GM10248 (cell line): ENCODE measurements around the gene DDX10.

Experiments
- CTCF ChIA-PET: fragments of 300-600 bp; sonication (Branson Sonifier 250); formaldehyde crosslinking; extraction: SDS; loops from one replicate; lab custom pipeline; 2021; ENCODE audit warnings: antibody characterized with exemption; lab: Yijun Ruan, JAX
- POLR2A ChIA-PET: fragments of 350-650 bp; sonication (Branson Sonifier 250); formaldehyde crosslinking; extraction: SDS; loops from one replicate; lab custom pipeline; 2020; ENCODE audit warnings: antibody characterized with exemption; lab: Yijun Ruan, JAX
- DNase-seq: peaks from one replicate; pipeline ENCODE4 v3.0.0; 2012; ENCODE audit errors: extremely low spot score
- CTCF ChIP-seq: IDR thresholded peaks from 2 replicates; pipeline ENCODE4 v1.5.1; 2012; ENCODE audit warnings: mild to moderate bottlenecking, low read depth; ENCODE audit errors: extremely low read depth, missing control alignments, control extremely low read depth

Gene DDX10

GRCh38 chr11:108669286-108669685 is 4.4 kb downstream of the DDX10 start:
- DNase-seq: no peak
- ChIA-PET CTCF (interaction anchor here (1.6 to 1.7 kb wide), 2 partner anchors 11 to 17 kb away, joined by 3 to 4 read pairs; no protein-coding TSS in a partner anchor), POLR2A (no interaction called here)
- TF ChIP-seq CTCF: no peak

- DNase-seq: no peak
- ChIA-PET POLR2A (no interaction called here), CTCF (interaction anchor here (0.9 to 1.7 kb wide), 3 partner anchors 9 to 18 kb away, joined by 3 to 4 read pairs (median 3); no protein-coding TSS in a partner anchor)
- no peak for TF ChIP-seq CTCF
Observed at GRCh38 chr11:108669711-108670110, 4.8 kb downstream of the DDX10 start.

GRCh38 chr11:108670451-108670850 is 5.6 kb downstream of the DDX10 start:
- ChIA-PET CTCF (interaction anchor here (0.9 to 1.7 kb wide), 2 partner anchors 10 kb away, joined by 3 to 4 read pairs; no protein-coding TSS in a partner anchor), POLR2A (no interaction called here)
- TF ChIP-seq CTCF: no peak
- no peak for DNase-seq

- CTCF ChIA-PET: interaction anchor here (0.7 to 1.6 kb wide), 3 partner anchors 21 to 375 kb away, joined by 3 to 7 read pairs (median 3); no protein-coding TSS in a partner anchor
- no peak for DNase-seq
- POLR2A ChIA-PET: no interaction called here
- TF ChIP-seq CTCF: no peak
Observed at GRCh38 chr11:108672113-108672512, 7.2 kb downstream of the DDX10 start.

- ChIA-PET CTCF (interaction anchor here (0.7 to 1.6 kb wide), 3 partner anchors 20 to 375 kb away, joined by 3 to 7 read pairs (median 3); no protein-coding TSS in a partner anchor), POLR2A (no interaction called here)
- DNase-seq: no peak
- TF ChIP-seq CTCF: no peak
Observed at GRCh38 chr11:108672786-108673185, 7.9 kb downstream of the DDX10 start.

GRCh38 chr11:108679045-108679444 is 14.2 kb downstream of the DDX10 start:
- ChIA-PET POLR2A (no interaction called here), CTCF (interaction anchor here (1.1 kb wide), 1 partner anchor 19 kb away, joined by 3 read pairs; no protein-coding TSS in a partner anchor)
- TF ChIP-seq CTCF: no peak

More at GRCh38 chr11:108679045-108679444, 14.2 kb downstream of the DDX10 start:
- DNase-seq: no peak
